ENCODE measurements around the gene VSX2.

The VSX2 gene

GRCh38 chr14:74238974-74239847 lies at the start of gene VSX2:
TSS of gene VSX2 (plus strand) at chr14:74239449. CDS start at chr14:74239562, 113 bp downstream.
- no peak for DNase-seq

GRCh38 chr14:74190927-74191575 lies 48.2 kb upstream of the VSX2 start:
- DNase-seq, result no peak

DNA sequence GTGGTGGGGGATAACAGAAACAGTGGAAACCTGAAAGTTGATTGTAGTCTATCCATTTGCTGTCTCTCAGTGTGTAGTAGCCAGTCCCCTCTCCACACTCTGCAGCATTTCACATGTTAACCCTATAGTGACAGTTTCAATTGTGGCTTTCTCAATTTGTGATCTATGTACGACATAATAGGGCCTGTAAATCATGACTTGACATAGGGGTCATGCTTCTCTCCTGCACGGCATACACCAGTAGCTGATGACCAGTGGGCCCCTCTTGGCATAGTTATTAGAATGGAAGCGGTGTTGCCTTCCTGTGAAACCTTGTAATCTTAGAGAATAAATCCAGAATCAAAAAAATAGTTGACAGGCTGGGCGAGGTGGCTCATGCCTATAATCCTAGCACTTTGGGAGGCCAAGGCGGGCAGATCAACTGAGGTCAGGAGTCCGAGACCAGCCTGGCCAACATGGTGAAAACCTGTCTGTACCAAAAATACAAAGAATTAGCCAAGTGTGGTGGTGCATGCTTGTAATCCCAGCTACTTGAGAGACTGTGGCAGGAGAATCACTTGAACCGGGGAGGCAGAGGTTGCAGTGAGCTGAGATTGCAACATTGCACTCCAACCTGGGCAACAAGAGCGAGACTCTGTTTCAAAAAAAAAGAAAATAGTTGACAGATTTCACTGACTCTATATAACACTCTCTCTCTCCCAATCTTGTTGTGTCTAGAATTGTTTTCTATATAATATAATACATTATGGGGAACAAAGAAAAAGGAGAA lies 44.6 kb upstream of the VSX2 start:
- DNase-seq, result no peak

- no peak for DNase-seq
These were observed 43.6 kb upstream of the VSX2 start for GRCh38 chr14:74195623-74196022.

- no peak for DNase-seq
These were observed 40.6 kb upstream of the VSX2 start for GRCh38 chr14:74198441-74199234.

DNA sequence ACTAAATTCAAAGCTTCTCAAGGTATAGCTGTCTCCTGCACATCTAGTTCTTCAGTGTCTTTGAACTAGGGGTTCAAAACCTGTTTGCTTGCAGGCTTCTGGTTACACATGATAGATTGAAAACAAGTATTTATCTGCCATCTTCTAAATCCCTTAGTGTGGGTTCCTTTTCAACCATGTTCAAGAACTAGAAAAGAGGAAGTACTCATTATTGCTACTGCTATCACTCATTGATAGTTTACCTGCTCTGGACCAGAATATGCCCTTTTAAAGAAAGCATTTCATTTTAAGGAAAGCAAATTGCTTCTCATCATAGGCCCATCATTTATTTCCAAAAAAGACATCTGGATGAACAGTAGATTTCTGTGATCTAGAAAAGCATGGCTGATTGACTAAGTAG lies 37.1 kb upstream of the VSX2 start:
- no peak for DNase-seq

GRCh38 chr14:74203639-74204038 lies 35.6 kb upstream of the VSX2 start:
- no peak for DNase-seq

GRCh38 chr14:74204491-74204890 lies 34.8 kb upstream of the VSX2 start:
- DNase-seq, result no peak

- no peak for DNase-seq
These were observed 33.4 kb upstream of the VSX2 start for GRCh38 chr14:74205882-74206281.

DNA sequence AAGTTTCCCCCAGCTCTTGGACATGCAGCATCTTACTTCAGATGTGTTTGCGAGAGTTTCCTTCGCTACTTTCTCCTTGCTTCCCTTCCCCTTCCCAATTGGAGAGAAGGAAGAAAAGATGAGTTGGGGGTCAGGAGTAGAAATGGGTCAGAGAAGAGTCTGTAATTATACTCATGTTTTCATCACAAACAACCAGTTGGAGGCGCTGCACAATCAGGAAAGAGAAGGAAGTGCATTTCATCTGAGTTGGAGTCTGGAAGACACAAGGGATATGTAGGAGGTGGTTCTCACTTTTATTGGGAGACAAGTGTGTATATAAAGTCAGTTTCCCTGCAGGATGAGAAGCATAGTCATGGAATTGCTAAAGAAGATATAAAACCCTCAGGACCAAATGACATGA lies 31.3 kb upstream of the VSX2 start:
- DNase-seq, result no peak

GRCh38 chr14:74208642-74209041 lies 30.6 kb upstream of the VSX2 start:
- no peak for DNase-seq

DNA sequence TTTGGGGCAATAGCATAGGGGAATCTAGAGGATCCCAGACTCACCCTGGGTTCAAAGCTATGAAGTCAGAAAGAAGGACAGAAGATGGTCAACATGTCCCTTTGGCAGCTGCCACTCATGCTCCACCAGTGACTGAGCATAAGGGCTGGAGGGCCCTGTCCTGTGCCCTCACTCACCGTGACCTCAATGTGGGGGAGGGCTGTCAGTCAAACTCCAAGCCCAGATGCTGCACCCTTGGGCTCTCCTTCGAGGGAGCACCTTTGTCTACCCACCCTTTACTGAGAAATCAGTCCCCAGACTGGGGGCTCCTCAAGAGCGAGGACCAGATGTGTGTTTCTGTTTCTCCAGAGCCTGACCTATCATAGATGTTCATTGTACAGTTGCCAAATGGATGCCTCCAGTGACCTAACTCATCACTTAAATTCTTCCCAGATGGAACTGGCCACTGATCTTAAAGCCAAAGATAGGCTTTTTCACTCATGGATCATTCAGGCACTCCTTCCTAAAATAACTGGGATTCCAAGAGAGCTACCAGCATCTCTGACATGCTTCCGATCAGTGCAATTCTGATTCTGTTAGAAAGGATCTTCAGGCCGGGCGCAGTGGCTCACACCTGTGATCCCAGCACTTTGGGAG lies 27.2 kb upstream of the VSX2 start:
- no peak for DNase-seq

GRCh38 chr14:74213907-74214803 lies 25.1 kb upstream of the VSX2 start:
- no peak for DNase-seq

GRCh38 chr14:74216671-74217070 lies 22.6 kb upstream of the VSX2 start:
- no peak for DNase-seq

DNA sequence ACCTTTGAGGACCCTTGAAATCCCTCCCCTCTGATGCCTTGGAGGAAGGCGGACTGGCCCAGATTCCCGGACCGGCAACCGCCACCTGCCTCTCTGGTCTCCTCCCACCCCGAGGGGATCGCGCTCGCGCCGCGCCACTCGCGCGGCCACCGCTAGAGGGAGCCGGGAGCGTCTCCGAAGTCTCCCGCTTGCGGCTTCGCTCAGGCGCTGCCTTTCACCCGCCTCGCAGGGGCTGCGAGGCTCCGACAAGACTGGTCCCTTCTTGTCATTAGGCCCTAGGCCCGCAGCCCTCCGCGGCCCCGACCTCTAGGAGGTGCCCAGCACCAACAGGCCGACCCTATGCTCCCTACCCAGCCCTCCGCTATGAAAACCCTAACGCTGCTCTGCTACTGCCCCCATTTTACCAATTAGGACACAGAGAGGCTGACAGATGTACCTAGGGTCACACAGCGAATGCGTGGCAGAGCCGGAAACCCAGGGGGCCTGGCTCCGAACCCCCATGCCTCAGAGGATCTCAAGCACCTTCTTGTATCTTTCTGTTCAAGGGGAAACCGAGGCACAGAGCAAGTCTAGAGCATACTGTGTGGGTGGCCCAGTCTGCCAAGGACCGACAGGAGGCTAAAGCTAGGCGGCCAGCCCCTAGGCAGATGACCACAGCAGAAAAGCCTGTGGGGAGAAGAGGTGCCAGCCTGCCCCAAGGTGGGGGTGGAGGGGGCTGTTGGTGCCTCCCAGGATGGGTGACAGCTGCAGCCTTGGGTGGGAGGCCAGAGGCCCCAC lies 21.4 kb upstream of the VSX2 start:
- peak; percentile 11 to 18 for DNase-seq

GRCh38 chr14:74218462-74218861 lies 20.8 kb upstream of the VSX2 start:
- DNase-seq, result no peak

- DNase-seq, result no peak
These were observed 19.7 kb upstream of the VSX2 start for GRCh38 chr14:74219277-74220205.

DNA sequence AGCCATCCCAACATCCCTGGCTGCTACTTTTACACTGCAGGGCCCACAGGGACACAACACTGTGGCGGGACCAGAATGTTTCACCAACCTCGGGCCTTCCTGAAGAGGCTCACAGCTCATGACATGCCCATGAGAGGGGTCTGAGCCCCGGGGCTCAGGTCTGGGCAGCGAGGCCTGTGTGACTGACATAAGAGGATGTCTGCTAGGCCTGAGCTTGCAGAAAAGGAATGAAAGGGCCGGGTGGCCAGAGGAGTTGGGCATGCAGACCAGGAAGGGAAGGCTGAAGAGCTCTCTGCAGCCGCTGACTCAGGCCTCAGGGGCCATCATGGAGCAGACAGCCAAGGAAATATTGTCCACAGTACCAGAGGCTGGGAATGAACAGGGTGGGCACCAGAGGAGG lies 18.3 kb upstream of the VSX2 start:
- DNase-seq, result no peak

DNA sequence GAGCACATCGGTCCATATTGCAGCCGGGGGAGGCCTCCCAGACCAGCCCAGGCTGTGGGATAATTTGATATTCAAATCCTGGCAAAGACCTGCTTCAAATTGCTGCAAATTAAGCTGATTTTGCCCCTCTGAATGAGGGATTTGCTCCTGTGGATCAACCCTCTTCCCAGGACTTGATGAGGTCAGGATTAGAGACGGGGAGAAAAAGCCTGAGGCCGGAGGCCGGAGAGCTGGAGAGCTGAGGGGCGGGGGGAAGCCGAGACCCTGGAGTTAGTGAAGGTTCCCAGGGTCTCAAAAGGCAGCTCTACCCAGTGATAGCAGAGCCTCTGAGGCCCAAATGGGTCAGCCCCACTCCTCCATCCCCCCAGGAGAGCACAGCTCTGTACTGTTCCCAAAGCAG lies 17.5 kb upstream of the VSX2 start:
- DNase-seq, result no peak

All from bone marrow (tissue), 2 donors.